H1 (cell line): ENCODE data around the gene ITIH1. TPM values are rescaled to one million over a fixed set of nuclear protein-coding genes. Genes with fewer than 3 reads are reported as not detected.

Experiments
- KDM1A ChIP-seq: fragments of 200-600, 300-600 bp; sonication (generic); IDR thresholded peaks from 2 replicates; pipeline ENCODE4 v1.7.1; 2016; ENCODE audit warnings: mild to moderate bottlenecking, low read length, borderline replicate concordance
- RAD21 ChIP-seq, 2 experiments: IDR thresholded peaks in 1 of 2; conservative IDR thresholded peaks in 1 of 2; 2 replicates each; pipeline ENCODE4 v1.6.1; 2011; ENCODE audit warnings: low read depth in 2 of 2, low read length in 2 of 2, improper control_type of control experiment in 1 of 2, inconsistent platforms in 1 of 2, mild to moderate bottlenecking in 1 of 2, moderate library complexity in 1 of 2
- polyA plus RNA-seq, 7 experiments: library from polyadenylated mRNA; depleted of rRNA in 3 of 7; stranded (reverse) in 5 of 7; unstranded in 2 of 7; fragments of >200 nt in 5 of 7; fragments of 200-250 nt in 2 of 7; gene quantifications; 1 replicate in 5 of 7; 2 replicates in 1 of 7; 4 replicates in 1 of 7; pipeline versions ENCODE4 v1.2.1 to v1.2.3, GENCODE V29; 2011 to 2013; ENCODE audit warnings: missing spikeins in 2 of 7, mixed read lengths in 2 of 7
- total RNA-seq: library from RNA; stranded (reverse); fragmentation: NEBNext Ultra II Directional; extraction: Animal tissue kit (Norgen Biotek cat#: 25700); gene quantifications from 2 replicates; pipeline ENCODE4 v1.2.1, GENCODE V29; 2021

ITIH1 gene
- total and polyA plus RNA-seq, 2 of the 8 experiments (the other 6 are each of a cell fraction or from before 2014, with no cell fraction given): not detected

GRCh38 chr3:52792413-52792812 lies 15.0 kb downstream of the ITIH1 start (continued):
- TF ChIP-seq RAD21 (IDR thresholded peaks at IDR 0.05 in 1 of 2, conservative IDR thresholded peaks at IDR 0.05 in 1 of 2; ENCODE audit: low read depth in 2 of 2, low read length in 2 of 2) (peak; percentile 34 to 54; a peak in 3 of 4 replicates), KDM1A (no peak)
